ENCODE measurements around the gene CPN2. TPM values are rescaled to one million over a fixed set of nuclear protein-coding genes. Genes with fewer than 3 reads are reported as not detected.

Gene CPN2
- polyA plus RNA-seq, 1 donor from 2014 or later = not detected

DNA sequence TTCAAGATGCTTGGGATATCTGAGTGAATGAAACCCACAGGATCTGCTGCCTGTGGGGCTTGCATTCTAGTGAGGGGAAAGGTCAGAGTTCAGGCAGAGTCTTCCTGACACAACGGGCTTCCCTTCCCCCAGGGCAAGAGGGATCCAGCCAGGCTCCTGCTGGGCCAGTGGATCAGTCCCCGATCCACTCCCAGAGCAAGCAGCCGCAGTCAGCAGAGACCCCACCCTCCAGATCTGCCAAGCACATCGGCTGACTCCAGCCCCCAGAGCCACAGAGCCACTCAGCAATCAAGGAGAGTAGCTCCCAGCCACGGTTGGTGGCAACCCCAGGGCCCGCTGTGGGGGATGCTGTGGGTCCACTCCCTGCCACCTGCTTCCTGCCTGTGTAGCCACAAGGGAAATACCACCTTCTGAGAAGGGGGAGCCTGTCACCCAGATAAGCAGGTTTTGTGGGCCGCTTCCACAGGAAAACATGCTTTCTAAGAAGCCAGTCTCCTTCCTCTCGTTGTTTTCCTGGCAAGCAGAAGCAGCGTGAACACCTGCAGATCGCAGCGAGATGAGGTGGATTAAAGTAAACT lies 44.9 kb downstream of the CPN2 start:
- no peaks in the 10 kb centered on the region for H3K9me3 ChIP-seq (ENCODE audit: low read length)
- no peaks in the 10 kb centered on the region for H4K20me1 ChIP-seq (ENCODE audit: insufficient read depth)
- H3K36me3 ChIP-seq (ENCODE audit: insufficient read depth, low read length) = no peaks in the 10 kb centered on the region
- H3K27ac ChIP-seq (ENCODE audit: low read length) = no peak overlapping the region
- H3K79me2 ChIP-seq (replicated peaks; ENCODE audit: insufficient read depth, low read length) = no peaks in the 10 kb centered on the region
- no peak overlapping the region for H3K4me3 ChIP-seq (ENCODE audit: low read length)
- TF ChIP-seq SMC3 (conservative IDR thresholded peaks at IDR 0.05; ENCODE audit: poor library complexity) = no peak
- TF ChIP-seq POLR2AphosphoS5 (IDR thresholded peaks at IDR 0.05) = no peak
- no peak for TF ChIP-seq RAD21 (conservative IDR thresholded peaks at IDR 0.05)
- no peak for TF ChIP-seq EZH2 (IDR thresholded peaks at IDR 0.05; ENCODE audit: borderline replicate concordance, insufficient read depth, low read length, poor library complexity, severe bottlenecking)
- no peaks in the 10 kb centered on the region for H3K9me2 ChIP-seq (ENCODE audit: insufficient read depth, low read length)
- H3K27me3 ChIP-seq (ENCODE audit: insufficient read depth, low read depth, low read length) = peaks cover 12% of the 10 kb centered on the region
- H3F3A ChIP-seq (ENCODE audit: insufficient read depth, low read length, poor library complexity, severe bottlenecking) = no peaks in the 10 kb centered on the region
- H3K9ac ChIP-seq (ENCODE audit: low read length) = no peak overlapping the region
- H3K4me2 ChIP-seq (ENCODE audit: low read length) = no peak overlapping the region
- H2AFZ ChIP-seq (ENCODE audit: low read depth, low read length) = no peak overlapping the region

DNA sequence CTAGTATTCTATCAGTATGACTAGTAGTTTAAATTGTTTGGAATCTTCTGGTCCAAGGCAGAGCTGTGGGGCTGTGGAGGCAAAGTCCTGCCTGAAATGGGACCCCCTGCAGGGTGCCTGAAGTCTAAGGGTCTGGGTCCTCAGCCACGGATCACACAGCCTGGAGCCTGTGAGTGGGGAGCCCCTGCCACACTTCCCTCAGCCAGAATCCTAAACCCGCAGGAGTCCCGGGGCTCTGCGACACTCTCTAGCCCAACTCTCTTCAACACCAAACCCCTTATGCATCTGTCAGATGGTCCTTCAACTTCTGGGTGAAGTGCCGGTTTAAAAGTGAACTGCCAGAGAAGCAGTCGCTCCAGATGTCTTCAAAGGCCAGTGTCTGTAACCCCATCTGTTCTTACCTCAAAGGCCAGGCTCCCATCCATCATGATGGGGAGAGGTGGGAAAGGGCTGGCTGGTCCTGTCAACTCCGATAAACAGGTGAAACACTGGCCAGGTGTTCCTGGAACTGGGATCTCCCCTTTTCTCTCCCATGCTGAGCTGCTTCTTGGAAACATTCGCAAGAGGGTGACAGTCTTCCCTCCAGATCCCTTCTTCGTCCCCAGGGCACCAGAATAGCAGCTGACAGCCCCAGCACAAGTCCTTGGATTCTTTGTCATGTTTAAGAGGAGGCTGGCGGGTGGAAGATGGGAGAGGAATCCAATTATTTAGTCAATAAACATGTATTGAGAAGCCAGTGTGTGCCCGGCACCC lies 45.6 kb downstream of the CPN2 start:
- Histone ChIP-seq H3K4me2 (ENCODE audit: low read length) (no peak overlapping the region), H3F3A (ENCODE audit: insufficient read depth, low read length, poor library complexity, severe bottlenecking) (no peaks in the 10 kb centered on the region), H3K9me2 (ENCODE audit: insufficient read depth, low read length) (no peaks in the 10 kb centered on the region), H3K9ac (ENCODE audit: low read length) (no peak overlapping the region), H3K27ac (ENCODE audit: low read length) (no peak overlapping the region), H4K20me1 (ENCODE audit: insufficient read depth) (no peaks in the 10 kb centered on the region), H2AFZ (ENCODE audit: low read depth, low read length) (no peak overlapping the region), H3K27me3 (ENCODE audit: insufficient read depth, low read depth, low read length) (peaks cover 14% of the 10 kb centered on the region), H3K4me3 (ENCODE audit: low read length) (no peak overlapping the region), H3K79me2 (replicated peaks; ENCODE audit: insufficient read depth, low read length) (no peaks in the 10 kb centered on the region), H3K9me3 (ENCODE audit: low read length) (no peaks in the 10 kb centered on the region), H3K36me3 (ENCODE audit: insufficient read depth, low read length) (no peaks in the 10 kb centered on the region)
- no peak for TF ChIP-seq EP300 (conservative IDR thresholded peaks at IDR 0.05; ENCODE audit: poor library complexity, severe bottlenecking)
- TF ChIP-seq TAF1 (IDR thresholded peaks at IDR 0.05; ENCODE audit: low read depth) = no peak
- TF ChIP-seq POLR2AphosphoS5 (IDR thresholded peaks at IDR 0.05) = no peak

DNA sequence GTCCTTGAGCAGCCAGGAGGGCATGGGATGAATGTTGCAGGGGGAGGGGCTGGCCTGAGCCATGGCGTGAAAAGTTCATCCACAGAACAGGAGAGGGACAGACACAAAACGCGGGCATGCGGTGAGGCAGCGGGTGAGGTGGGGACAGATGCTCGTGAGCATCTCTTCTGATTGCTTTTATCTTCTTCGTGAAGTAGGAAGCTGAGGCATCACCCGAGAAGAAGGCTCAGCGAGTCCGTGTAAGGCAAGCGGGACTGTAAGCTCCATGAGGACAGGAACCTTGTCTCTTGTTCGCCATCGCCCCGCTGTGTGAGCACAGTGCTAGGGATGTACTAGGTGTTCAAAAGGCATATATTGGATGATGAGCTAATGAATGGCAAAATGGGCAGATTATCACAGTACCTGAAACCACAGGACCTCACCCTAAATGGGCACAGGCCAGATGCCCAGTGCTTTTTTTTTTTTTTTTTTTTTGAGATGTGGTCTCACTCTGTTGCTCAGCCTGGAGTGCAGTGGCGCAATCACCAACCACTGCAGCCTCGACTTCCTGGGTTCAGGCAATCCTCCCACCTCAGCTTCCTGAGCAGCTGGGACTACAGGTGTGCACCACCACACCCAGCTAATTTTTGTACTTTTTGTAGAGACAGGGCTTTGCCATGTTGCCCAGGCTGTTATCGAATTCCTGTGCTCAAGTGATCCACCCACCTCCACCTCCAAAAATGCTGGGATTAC lies 46.8 kb downstream of the CPN2 start:
- Histone ChIP-seq H4K20me1 (ENCODE audit: insufficient read depth) (no peaks in the 10 kb centered on the region), H3K9me3 (ENCODE audit: low read length) (no peaks in the 10 kb centered on the region), H3F3A (ENCODE audit: insufficient read depth, low read length, poor library complexity, severe bottlenecking) (no peaks in the 10 kb centered on the region), H3K4me3 (ENCODE audit: low read length) (no peak overlapping the region), H3K9ac (ENCODE audit: low read length) (no peak overlapping the region), H3K36me3 (ENCODE audit: insufficient read depth, low read length) (no peaks in the 10 kb centered on the region), H3K79me2 (replicated peaks; ENCODE audit: insufficient read depth, low read length) (no peaks in the 10 kb centered on the region), H3K4me2 (ENCODE audit: low read length) (no peak overlapping the region), H3K27me3 (ENCODE audit: insufficient read depth, low read depth, low read length) (peaks cover 14% of the 10 kb centered on the region), H2AFZ (ENCODE audit: low read depth, low read length) (no peak overlapping the region), H3K9me2 (ENCODE audit: insufficient read depth, low read length) (no peaks in the 10 kb centered on the region), H3K27ac (ENCODE audit: low read length) (no peak overlapping the region)
- TF ChIP-seq MXI1 (conservative IDR thresholded peaks at IDR 0.05; ENCODE audit: poor library complexity, severe bottlenecking) = no peak
- TF ChIP-seq, protein P1, sequence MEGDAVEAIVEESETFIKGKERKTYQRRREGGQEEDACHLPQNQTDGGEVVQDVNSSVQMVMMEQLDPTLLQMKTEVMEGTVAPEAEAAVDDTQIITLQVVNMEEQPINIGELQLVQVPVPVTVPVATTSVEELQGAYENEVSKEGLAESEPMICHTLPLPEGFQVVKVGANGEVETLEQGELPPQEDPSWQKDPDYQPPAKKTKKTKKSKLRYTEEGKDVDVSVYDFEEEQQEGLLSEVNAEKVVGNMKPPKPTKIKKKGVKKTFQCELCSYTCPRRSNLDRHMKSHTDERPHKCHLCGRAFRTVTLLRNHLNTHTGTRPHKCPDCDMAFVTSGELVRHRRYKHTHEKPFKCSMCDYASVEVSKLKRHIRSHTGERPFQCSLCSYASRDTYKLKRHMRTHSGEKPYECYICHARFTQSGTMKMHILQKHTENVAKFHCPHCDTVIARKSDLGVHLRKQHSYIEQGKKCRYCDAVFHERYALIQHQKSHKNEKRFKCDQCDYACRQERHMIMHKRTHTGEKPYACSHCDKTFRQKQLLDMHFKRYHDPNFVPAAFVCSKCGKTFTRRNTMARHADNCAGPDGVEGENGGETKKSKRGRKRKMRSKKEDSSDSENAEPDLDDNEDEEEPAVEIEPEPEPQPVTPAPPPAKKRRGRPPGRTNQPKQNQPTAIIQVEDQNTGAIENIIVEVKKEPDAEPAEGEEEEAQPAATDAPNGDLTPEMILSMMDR (IDR thresholded peaks at IDR 0.05; ENCODE audit: poor library complexity, severe bottlenecking) = no peak
